Mucosa of stomach (tissue), 1 donor: ENCODE data around the gene CRIP2.

Source experiments
- H3K27me3 ChIP-seq: one replicate; pipeline ENCODE4 v1.7.0; 2013; ENCODE audit warnings: mild to moderate bottlenecking, low read length; ENCODE audit not compliant: control insufficient read depth, insufficient read depth
- H3K36me3 ChIP-seq: one replicate; pipeline ENCODE4 v1.7.0; 2013; ENCODE audit warnings: low read length; ENCODE audit not compliant: control insufficient read depth, insufficient read depth
- H3K4me1 ChIP-seq: one replicate; pipeline ENCODE4 v1.7.0; 2013; ENCODE audit warnings: mild to moderate bottlenecking, low read length; ENCODE audit not compliant: control insufficient read depth, insufficient read depth
- H3K4me3 ChIP-seq: one replicate; pipeline ENCODE4 v1.7.0; 2013; ENCODE audit warnings: low read length
- H3K9ac ChIP-seq: one replicate; pipeline ENCODE4 v1.7.0; 2013; ENCODE audit warnings: mild to moderate bottlenecking, low read length, moderate library complexity
- H3K9me3 ChIP-seq: one replicate; pipeline ENCODE4 v1.7.0; 2013; ENCODE audit warnings: mild to moderate bottlenecking, low read length, moderate library complexity; ENCODE audit not compliant: control insufficient read depth
- donor health status: Pancreatic carcinoma.

Gene CRIP2

GRCh38 chr14:105490267-105490571 lies 15.6 kb downstream of the CRIP2 start:
- Histone ChIP-seq H3K9ac (peak overlapping the region; percentile 74), H3K27me3 (no peaks in the 10 kb centered on the region), H3K4me1 (peaks cover 45% of the 10 kb centered on the region), H3K9me3 (no peaks in the 10 kb centered on the region), H3K36me3 (no peaks in the 10 kb centered on the region), H3K4me3 (peak overlapping the region; percentile 32)

- Histone ChIP-seq H3K36me3 (no peaks in the 10 kb centered on the region), H3K27me3 (no peaks in the 10 kb centered on the region), H3K4me1 (peaks cover 39% of the 10 kb centered on the region), H3K9ac (peak within 1 kb of the TSS; percentile 79), H3K4me3 (peak within 1 kb of the TSS; percentile 56), H3K9me3 (no peaks in the 10 kb centered on the region)
Observed at GRCh38 chr14:105490572-105491365, 16.1 kb downstream of the CRIP2 start, which contains the start of gene TEDC1. TSS of gene TEDC1 (plus strand) at chr14:105491246. CDS start at chr14:105491376, 130 bp downstream.

GRCh38 chr14:105491366-105491973 lies 16.8 kb downstream of the CRIP2 start:
- peak overlapping the region; percentile 79 for H3K9ac ChIP-seq
- H3K9me3 ChIP-seq = no peaks in the 10 kb centered on the region
- H3K27me3 ChIP-seq = no peaks in the 10 kb centered on the region
- H3K4me3 ChIP-seq = peak overlapping the region; percentile 56
- no peaks in the 10 kb centered on the region for H3K36me3 ChIP-seq
- peaks cover 32% of the 10 kb centered on the region for H3K4me1 ChIP-seq

- Histone ChIP-seq H3K4me1 (peaks cover 29% of the 10 kb centered on the region), H3K36me3 (no peaks in the 10 kb centered on the region), H3K4me3 (no peak overlapping the region), H3K9me3 (no peaks in the 10 kb centered on the region), H3K9ac (no peak overlapping the region), H3K27me3 (no peaks in the 10 kb centered on the region)
Observed at GRCh38 chr14:105492031-105492970, 17.7 kb downstream of the CRIP2 start.

- Histone ChIP-seq H3K4me3 (no peak overlapping the region), H3K9ac (no peak overlapping the region), H3K4me1 (peaks cover 21% of the 10 kb centered on the region), H3K9me3 (no peaks in the 10 kb centered on the region), H3K36me3 (no peaks in the 10 kb centered on the region), H3K27me3 (no peaks in the 10 kb centered on the region)
Observed at GRCh38 chr14:105492971-105493871, 18.6 kb downstream of the CRIP2 start.

GRCh38 chr14:105493921-105494605 lies 19.4 kb downstream of the CRIP2 start:
- H3K27me3 ChIP-seq = no peaks in the 10 kb centered on the region
- no peak overlapping the region for H3K9ac ChIP-seq
- peaks cover 13% of the 10 kb centered on the region for H3K4me1 ChIP-seq
- H3K36me3 ChIP-seq = no peaks in the 10 kb centered on the region
- H3K9me3 ChIP-seq = no peaks in the 10 kb centered on the region
- H3K4me3 ChIP-seq = no peak overlapping the region

GRCh38 chr14:105494606-105494929 lies 19.9 kb downstream of the CRIP2 start:
- Histone ChIP-seq H3K36me3 (no peaks in the 10 kb centered on the region), H3K9ac (no peak overlapping the region), H3K27me3 (no peaks in the 10 kb centered on the region), H3K9me3 (no peaks in the 10 kb centered on the region), H3K4me1 (peaks cover 8% of the 10 kb centered on the region), H3K4me3 (no peak overlapping the region)

- Histone ChIP-seq H3K9ac (no peak overlapping the region), H3K4me3 (no peak overlapping the region), H3K9me3 (no peaks in the 10 kb centered on the region), H3K36me3 (no peaks in the 10 kb centered on the region), H3K4me1 (peaks cover 5% of the 10 kb centered on the region), H3K27me3 (no peaks in the 10 kb centered on the region)
Observed at GRCh38 chr14:105495101-105495989, 20.7 kb downstream of the CRIP2 start.

GRCh38 chr14:105495990-105496830 lies 21.6 kb downstream of the CRIP2 start:
- Histone ChIP-seq H3K4me3 (no peak overlapping the region), H3K4me1 (peaks cover 5% of the 10 kb centered on the region), H3K9me3 (no peaks in the 10 kb centered on the region), H3K9ac (no peak overlapping the region), H3K36me3 (no peaks in the 10 kb centered on the region), H3K27me3 (no peaks in the 10 kb centered on the region)
